ENCODE data around the gene TNFRSF19. TPM values are rescaled to one million over a fixed set of nuclear protein-coding genes. Genes with fewer than 3 reads are reported as not detected.

TNFRSF19 gene
- total RNA-seq, 1 experiment from 2014 or later: 0.24 TPM

DNA sequence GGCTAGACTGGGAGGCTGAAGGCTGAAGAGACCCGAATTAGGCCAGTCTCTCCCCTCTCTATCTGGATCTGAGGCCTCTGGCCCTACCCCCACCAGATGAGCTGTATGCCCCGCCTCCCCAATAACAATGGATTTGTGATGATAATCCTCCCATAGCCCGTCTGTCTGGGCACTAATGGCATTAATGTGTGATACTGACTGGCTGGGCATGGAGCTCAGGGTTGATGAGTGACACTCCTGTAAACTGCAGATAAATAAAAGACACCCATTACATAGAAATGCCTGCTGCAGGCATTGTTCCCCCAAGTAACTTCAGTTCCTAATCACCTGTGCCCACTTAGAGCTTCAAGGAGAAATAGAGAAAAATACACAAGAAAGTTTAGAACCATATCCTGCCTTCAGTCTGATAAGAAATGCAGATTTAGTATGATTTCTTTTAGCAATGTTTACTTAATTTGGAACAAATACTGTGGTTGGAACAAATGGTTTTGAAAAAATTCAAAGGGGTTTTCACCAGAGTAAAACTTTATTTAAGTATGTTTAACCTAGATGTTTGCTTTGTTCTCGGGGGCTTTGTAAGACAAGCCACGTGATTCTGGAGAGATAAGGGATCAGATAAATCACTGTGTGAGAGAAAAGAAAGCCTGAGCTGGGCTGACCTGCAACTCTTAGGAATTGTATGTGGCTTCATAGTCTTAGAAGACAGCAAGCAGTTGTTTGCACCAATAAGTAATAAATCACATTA, 60.3 kb downstream of the TNFRSF19 start:
- no peak for TF ChIP-seq EZH2 (IDR thresholded peaks at IDR 0.05; ENCODE audit: low read depth)
- TF ChIP-seq, protein P1, sequence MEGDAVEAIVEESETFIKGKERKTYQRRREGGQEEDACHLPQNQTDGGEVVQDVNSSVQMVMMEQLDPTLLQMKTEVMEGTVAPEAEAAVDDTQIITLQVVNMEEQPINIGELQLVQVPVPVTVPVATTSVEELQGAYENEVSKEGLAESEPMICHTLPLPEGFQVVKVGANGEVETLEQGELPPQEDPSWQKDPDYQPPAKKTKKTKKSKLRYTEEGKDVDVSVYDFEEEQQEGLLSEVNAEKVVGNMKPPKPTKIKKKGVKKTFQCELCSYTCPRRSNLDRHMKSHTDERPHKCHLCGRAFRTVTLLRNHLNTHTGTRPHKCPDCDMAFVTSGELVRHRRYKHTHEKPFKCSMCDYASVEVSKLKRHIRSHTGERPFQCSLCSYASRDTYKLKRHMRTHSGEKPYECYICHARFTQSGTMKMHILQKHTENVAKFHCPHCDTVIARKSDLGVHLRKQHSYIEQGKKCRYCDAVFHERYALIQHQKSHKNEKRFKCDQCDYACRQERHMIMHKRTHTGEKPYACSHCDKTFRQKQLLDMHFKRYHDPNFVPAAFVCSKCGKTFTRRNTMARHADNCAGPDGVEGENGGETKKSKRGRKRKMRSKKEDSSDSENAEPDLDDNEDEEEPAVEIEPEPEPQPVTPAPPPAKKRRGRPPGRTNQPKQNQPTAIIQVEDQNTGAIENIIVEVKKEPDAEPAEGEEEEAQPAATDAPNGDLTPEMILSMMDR (conservative IDR thresholded peaks at IDR 0.05): no peak
- CTCF ChIA-PET: no interaction called here
- Histone ChIP-seq H3K9me2 (ENCODE audit: insufficient read depth) (no peaks in the 10 kb centered on the region), H2AFZ (no peak overlapping the region), H3K27ac (no peak overlapping the region), H4K20me1 (ENCODE audit: insufficient read depth) (no peaks in the 10 kb centered on the region), H3K4me1 (replicated peaks; ENCODE audit: insufficient read depth) (no peaks in the 10 kb centered on the region), H3F3A (ENCODE audit: insufficient read depth, low read depth) (no peaks in the 10 kb centered on the region), H3K9me3 (ENCODE audit: insufficient read depth, low read depth) (no peaks in the 10 kb centered on the region), H3K79me2 (ENCODE audit: low read depth) (no peaks in the 10 kb centered on the region), H3K4me3 (no peak overlapping the region), H3K4me2 (no peak overlapping the region), H3K36me3 (ENCODE audit: low read depth) (no peaks in the 10 kb centered on the region), H3K27me3 (ENCODE audit: insufficient read depth, low read depth) (no peaks in the 10 kb centered on the region)
- POLR2A ChIA-PET (ENCODE audit: unreplicated experiment): no interaction called here
- no peak for DNase-seq
- intact Hi-C loops (cut with micrococcal nuclease; ENCODE audit: unreplicated experiment): no loop called here
- no TSS peak for BruUV-seq (replicated peaks)

DNA sequence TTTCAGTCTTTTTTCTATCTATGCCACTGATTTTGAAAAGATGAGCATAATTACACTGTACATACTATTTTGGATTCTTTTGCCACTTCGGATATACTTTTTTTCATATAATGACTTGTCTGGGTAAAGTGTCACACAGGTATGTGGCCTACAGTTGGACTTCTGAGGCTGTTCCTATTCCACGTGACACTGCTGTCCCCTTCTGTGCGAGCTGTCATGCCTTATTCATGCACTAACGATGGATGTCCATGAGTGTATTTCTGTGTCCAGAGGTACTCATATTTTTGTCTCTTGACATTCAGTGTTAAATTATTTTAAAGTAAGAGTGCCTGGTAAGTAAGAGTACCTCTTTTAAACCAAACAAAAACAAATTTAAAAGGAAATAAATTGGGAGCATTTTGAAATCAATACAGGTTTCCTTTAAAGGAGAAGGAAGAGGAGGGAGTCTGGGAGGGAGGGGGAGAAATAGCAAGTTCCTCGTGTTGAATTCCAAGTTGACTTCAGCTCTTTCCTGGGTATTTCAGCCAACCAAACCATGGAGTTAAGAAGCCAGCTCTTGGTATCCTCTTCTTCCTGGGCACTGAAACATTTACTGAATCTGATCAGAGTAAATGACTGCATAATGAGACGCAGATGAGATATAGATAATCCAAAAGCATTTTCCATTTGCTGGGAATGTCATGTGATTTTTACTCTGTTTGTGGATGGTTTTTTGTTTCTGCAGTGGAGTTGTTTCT, 61.3 kb downstream of the TNFRSF19 start:
- no peak overlapping the region for H3K27ac ChIP-seq
- H3K4me2 ChIP-seq: no peak overlapping the region
- H3K4me3 ChIP-seq: no peak overlapping the region
- no peaks in the 10 kb centered on the region for H3K36me3 ChIP-seq (ENCODE audit: low read depth)
- intact Hi-C loops (cut with micrococcal nuclease; ENCODE audit: unreplicated experiment): no loop called here
- BruUV-seq (replicated peaks): no TSS peak
- no peaks in the 10 kb centered on the region for H3K9me2 ChIP-seq (ENCODE audit: insufficient read depth)
- DNase-seq: no peak
- no peaks in the 10 kb centered on the region for H4K20me1 ChIP-seq (ENCODE audit: insufficient read depth)
- no peaks in the 10 kb centered on the region for H3F3A ChIP-seq (ENCODE audit: insufficient read depth, low read depth)
- H3K9me3 ChIP-seq (ENCODE audit: insufficient read depth, low read depth): no peaks in the 10 kb centered on the region
- CTCF ChIA-PET: no interaction called here
- POLR2A ChIA-PET (ENCODE audit: unreplicated experiment): no interaction called here
- no peaks in the 10 kb centered on the region for H3K4me1 ChIP-seq (replicated peaks; ENCODE audit: insufficient read depth)
- no peak overlapping the region for H2AFZ ChIP-seq
- TF ChIP-seq, protein P1 (conservative IDR thresholded peaks at IDR 0.05): no peak
- no peak for TF ChIP-seq EZH2 (IDR thresholded peaks at IDR 0.05; ENCODE audit: low read depth)
- no peaks in the 10 kb centered on the region for H3K79me2 ChIP-seq (ENCODE audit: low read depth)
- H3K27me3 ChIP-seq (ENCODE audit: insufficient read depth, low read depth): no peaks in the 10 kb centered on the region

DNA sequence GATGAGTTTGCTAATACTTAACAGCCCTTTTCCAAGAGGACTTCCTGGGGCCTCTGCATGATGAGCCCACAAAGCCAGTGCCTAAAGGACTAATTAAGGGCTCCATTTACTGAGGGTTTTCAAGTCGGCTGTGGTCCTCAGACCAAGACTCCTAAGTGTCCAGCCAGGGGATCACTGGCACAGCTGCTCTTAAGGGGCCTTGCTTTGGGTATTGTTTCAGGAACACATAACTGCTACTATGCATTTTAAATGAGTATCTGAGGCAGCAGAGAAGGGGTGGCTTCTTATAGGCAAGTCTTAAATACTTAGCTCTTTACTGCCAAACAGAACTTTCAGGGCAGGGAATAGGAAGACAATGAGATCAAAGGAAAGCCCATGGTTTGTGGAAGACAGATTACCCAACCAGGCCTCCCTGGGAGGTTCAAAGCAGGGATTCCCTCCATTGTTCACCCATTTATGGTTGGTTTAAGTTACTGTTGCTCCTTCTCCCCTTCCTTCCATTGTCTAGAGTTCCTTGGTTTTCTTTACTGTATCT, 61.9 kb downstream of the TNFRSF19 start:
- intact Hi-C loops (cut with micrococcal nuclease; ENCODE audit: unreplicated experiment): no loop called here
- Histone ChIP-seq H3K4me2 (no peak overlapping the region), H3K9me2 (ENCODE audit: insufficient read depth) (no peaks in the 10 kb centered on the region), H3K36me3 (ENCODE audit: low read depth) (no peaks in the 10 kb centered on the region), H3K27me3 (ENCODE audit: insufficient read depth, low read depth) (no peaks in the 10 kb centered on the region), H3K4me1 (replicated peaks; ENCODE audit: insufficient read depth) (no peaks in the 10 kb centered on the region), H3K9me3 (ENCODE audit: insufficient read depth, low read depth) (no peaks in the 10 kb centered on the region), H3K79me2 (ENCODE audit: low read depth) (no peaks in the 10 kb centered on the region), H2AFZ (no peak overlapping the region), H4K20me1 (ENCODE audit: insufficient read depth) (no peaks in the 10 kb centered on the region), H3K27ac (no peak overlapping the region), H3F3A (ENCODE audit: insufficient read depth, low read depth) (no peaks in the 10 kb centered on the region), H3K4me3 (no peak overlapping the region)
- TF ChIP-seq, protein P1 (conservative IDR thresholded peaks at IDR 0.05): no peak
- TF ChIP-seq EZH2 (IDR thresholded peaks at IDR 0.05; ENCODE audit: low read depth): no peak
- BruUV-seq (replicated peaks): no TSS peak
- CTCF ChIA-PET: no interaction called here
- DNase-seq: no peak
- POLR2A ChIA-PET (ENCODE audit: unreplicated experiment): no interaction called here

All from PC-9 (cell line).